SK-N-MC (cell line): ENCODE data around the gene SLC22A4.

ENCODE experiments used
- EZH2 ChIP-seq: fragments of 200-600 bp; sonication (generic); IDR thresholded peaks from one replicate; pipeline ENCODE4 v1.6.1; 2017; ENCODE audit warnings: antibody characterized with exemption
- FOXP2 ChIP-seq: optimal IDR thresholded peaks from 2 replicates; pipeline ENCODE3; 2011; ENCODE audit warnings: mild to moderate bottlenecking, moderate library complexity; ENCODE audit not compliant: insufficient read depth; ENCODE audit errors: extremely low read length, control extremely low read depth
- POLR2AphosphoS5 ChIP-seq: IDR thresholded peaks from 2 replicates; pipeline ENCODE4 v1.6.1; 2012; ENCODE audit warnings: mild to moderate bottlenecking, low read depth, low read length, borderline replicate concordance

DNA sequence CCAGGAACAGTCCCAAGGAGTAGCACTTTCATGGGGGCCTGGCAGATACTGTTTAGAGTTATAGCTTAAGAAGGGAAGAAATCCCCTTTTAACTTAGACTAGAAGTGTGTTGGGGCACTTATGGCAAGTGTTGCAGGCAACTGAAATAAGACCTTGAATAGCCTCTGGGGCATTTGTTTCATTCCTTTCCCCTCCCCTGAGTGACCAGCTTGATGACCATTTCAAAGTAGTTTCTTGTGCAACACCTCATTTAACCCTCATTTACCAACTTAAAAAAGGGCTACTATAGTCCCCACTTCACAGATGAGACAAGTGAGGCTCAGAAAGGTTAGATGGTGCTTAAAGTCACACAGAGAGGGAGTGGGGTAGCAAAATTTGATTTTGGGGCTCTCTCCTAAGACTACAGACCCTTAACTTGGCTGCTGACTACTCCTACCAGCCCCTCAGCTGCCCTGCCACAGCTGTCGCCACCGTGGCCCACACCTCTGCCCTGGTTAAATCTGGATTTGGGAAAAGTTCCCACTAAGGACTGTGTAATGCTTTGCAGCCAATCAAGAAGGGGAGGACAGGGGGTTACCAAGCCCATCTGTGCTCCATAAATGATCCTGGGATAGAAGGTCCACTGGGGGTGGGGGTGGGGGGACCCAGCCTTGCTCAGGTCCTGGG, 31.2 kb upstream of the SLC22A4 start:
- TF ChIP-seq EZH2 (no peak), POLR2AphosphoS5 (no peak), FOXP2 (no peak)
